GM19468 (cell line): ENCODE results near the gene PA2G4.

ENCODE experiments used
- ATAC-seq: cut with Tn5 transposase; IDR thresholded peaks from one replicate; pipeline ENCODE4 v1.9.1; 2021; ENCODE audit warnings: mild to moderate bottlenecking, moderate library complexity, moderate number of reproducible peaks; ENCODE audit not compliant: unreplicated experiment; ENCODE audit errors: extremely low read depth

Gene PA2G4

GRCh38 chr12:56162468-56163290 is 58.3 kb downstream of the PA2G4 start:
- no peak for ATAC-seq
